ENCODE results near the gene FOXO6. TPM values are rescaled to one million over a fixed set of nuclear protein-coding genes. Genes with fewer than 3 reads are reported as not detected.
"Not testable (repeated sequence)": the region's sequence is repeated elsewhere in the genome, so short reads cannot be mapped to it uniquely, and the experiment has no call there.

The FOXO6 gene
- polyA plus RNA-seq, 2 donors, result 0.15 to 0.28 TPM

GRCh38 chr1:41328001-41328615 is 33.1 kb upstream of the FOXO6 start:
- no peaks in the 10 kb centered on the region for H3K27me3 ChIP-seq (ENCODE audit: control insufficient read depth in 1 of 2, insufficient read depth in 2 of 2, low read length in 2 of 2)
- H3K9me3 ChIP-seq (ENCODE audit: control insufficient read depth in 2 of 2, insufficient read depth in 1 of 2, low read depth in 1 of 2, low read length in 1 of 2), result no peaks in the 10 kb centered on the region
- WGBS, 2 donors, result 66 to 72% methylated on average over 7 of the region's 7 CpGs
- no peaks in the 10 kb centered on the region for H3K4me1 ChIP-seq (ENCODE audit: control insufficient read depth in 2 of 2, insufficient read depth in 2 of 2, low read length in 1 of 2)
- H3K4me3 ChIP-seq (ENCODE audit: low read depth in 1 of 2, low read length in 2 of 2), result no peak overlapping the region
- no peak overlapping the region for H3K27ac ChIP-seq (ENCODE audit: low read depth in 2 of 2, low read length in 1 of 2)
- no peaks in the 10 kb centered on the region for H3K36me3 ChIP-seq (ENCODE audit: control insufficient read depth in 2 of 2, insufficient read depth in 2 of 2, low read length in 1 of 2)

- Histone ChIP-seq H3K36me3 (ENCODE audit: control insufficient read depth in 2 of 2, insufficient read depth in 2 of 2, low read length in 1 of 2) (no peaks in the 10 kb centered on the region), H3K4me1 (ENCODE audit: control insufficient read depth in 2 of 2, insufficient read depth in 2 of 2, low read length in 1 of 2) (no peaks in the 10 kb centered on the region), H3K27me3 (ENCODE audit: control insufficient read depth in 1 of 2, insufficient read depth in 2 of 2, low read length in 2 of 2) (no peaks in the 10 kb centered on the region), H3K4me3 (ENCODE audit: low read depth in 1 of 2, low read length in 2 of 2) (no peak overlapping the region), H3K9me3 (ENCODE audit: control insufficient read depth in 2 of 2, insufficient read depth in 1 of 2, low read depth in 1 of 2, low read length in 1 of 2) (no peaks in the 10 kb centered on the region), H3K27ac (ENCODE audit: low read depth in 2 of 2, low read length in 1 of 2) (no peak overlapping the region)
- 87 to 90% methylated on average over 6 of the region's 6 CpGs for WGBS, 2 donors
Observed at GRCh38 chr1:41328780-41329640, 32.2 kb upstream of the FOXO6 start.

GRCh38 chr1:41329662-41330587 is 31.3 kb upstream of the FOXO6 start:
- Histone ChIP-seq H3K4me3 (ENCODE audit: low read depth in 1 of 2, low read length in 2 of 2) (no peak overlapping the region), H3K27me3 (ENCODE audit: control insufficient read depth in 1 of 2, insufficient read depth in 2 of 2, low read length in 2 of 2) (no peaks in the 10 kb centered on the region), H3K36me3 (ENCODE audit: control insufficient read depth in 2 of 2, insufficient read depth in 2 of 2, low read length in 1 of 2) (no peaks in the 10 kb centered on the region), H3K4me1 (ENCODE audit: control insufficient read depth in 2 of 2, insufficient read depth in 2 of 2, low read length in 1 of 2) (no peaks in the 10 kb centered on the region), H3K9me3 (ENCODE audit: control insufficient read depth in 2 of 2, insufficient read depth in 1 of 2, low read depth in 1 of 2, low read length in 1 of 2) (no peaks in the 10 kb centered on the region), H3K27ac (ENCODE audit: low read depth in 2 of 2, low read length in 1 of 2) (no peak overlapping the region)
- 83 to 89% methylated on average over 11 of the region's 11 CpGs for WGBS, 2 donors

- H3K4me1 ChIP-seq (ENCODE audit: control insufficient read depth in 2 of 2, insufficient read depth in 2 of 2, low read length in 1 of 2), result no peaks in the 10 kb centered on the region
- no peaks in the 10 kb centered on the region for H3K9me3 ChIP-seq (ENCODE audit: control insufficient read depth in 2 of 2, insufficient read depth in 1 of 2, low read depth in 1 of 2, low read length in 1 of 2)
- 72 to 77% methylated on average over 17 of the region's 17 CpGs for WGBS, 2 donors
Observed at GRCh38 chr1:41330588-41331545, 30.4 kb upstream of the FOXO6 start.

GRCh38 chr1:41331546-41331917 is 29.7 kb upstream of the FOXO6 start:
- Histone ChIP-seq H3K9me3 (ENCODE audit: control insufficient read depth in 2 of 2, insufficient read depth in 1 of 2, low read depth in 1 of 2, low read length in 1 of 2) (no peaks in the 10 kb centered on the region), H3K4me3 (ENCODE audit: low read depth in 1 of 2, low read length in 2 of 2) (no peak overlapping the region), H3K27me3 (ENCODE audit: control insufficient read depth in 1 of 2, insufficient read depth in 2 of 2, low read length in 2 of 2) (no peaks in the 10 kb centered on the region), H3K36me3 (ENCODE audit: control insufficient read depth in 2 of 2, insufficient read depth in 2 of 2, low read length in 1 of 2) (no peaks in the 10 kb centered on the region), H3K4me1 (ENCODE audit: control insufficient read depth in 2 of 2, insufficient read depth in 2 of 2, low read length in 1 of 2) (no peaks in the 10 kb centered on the region), H3K27ac (ENCODE audit: low read depth in 2 of 2, low read length in 1 of 2) (no peak overlapping the region)
- WGBS, 2 donors, result 69 to 82% methylated on average over 1 of the region's 1 CpG

More at GRCh38 chr1:41330588-41331545, 30.4 kb upstream of the FOXO6 start:
- Histone ChIP-seq H3K36me3 (ENCODE audit: control insufficient read depth in 2 of 2, insufficient read depth in 2 of 2, low read length in 1 of 2) (no peaks in the 10 kb centered on the region), H3K27ac (ENCODE audit: low read depth in 2 of 2, low read length in 1 of 2) (no peak overlapping the region), H3K27me3 (ENCODE audit: control insufficient read depth in 1 of 2, insufficient read depth in 2 of 2, low read length in 2 of 2) (no peaks in the 10 kb centered on the region), H3K4me3 (ENCODE audit: low read depth in 1 of 2, low read length in 2 of 2) (no peak overlapping the region)

- not testable (repeated sequence) for H3K4me3 ChIP-seq (ENCODE audit: low read depth in 1 of 2, low read length in 2 of 2); H3K36me3 ChIP-seq (ENCODE audit: control insufficient read depth in 2 of 2, insufficient read depth in 2 of 2, low read length in 1 of 2); H3K27me3 ChIP-seq (ENCODE audit: control insufficient read depth in 1 of 2, insufficient read depth in 2 of 2, low read length in 2 of 2); H3K27ac ChIP-seq (ENCODE audit: low read depth in 2 of 2, low read length in 1 of 2); H3K9me3 ChIP-seq (ENCODE audit: control insufficient read depth in 2 of 2, insufficient read depth in 1 of 2, low read depth in 1 of 2, low read length in 1 of 2); H3K4me1 ChIP-seq (ENCODE audit: control insufficient read depth in 2 of 2, insufficient read depth in 2 of 2, low read length in 1 of 2)
- 95 to 97% methylated on average over 6 of the region's 6 CpGs for WGBS, 2 donors
Observed at GRCh38 chr1:41332161-41332560, 29.1 kb upstream of the FOXO6 start.

GRCh38 chr1:41333146-41333784 is 28.0 kb upstream of the FOXO6 start:
- H3K4me1 ChIP-seq (ENCODE audit: control insufficient read depth in 2 of 2, insufficient read depth in 2 of 2, low read length in 1 of 2), result no peaks in the 10 kb centered on the region
- no peak overlapping the region for H3K4me3 ChIP-seq (ENCODE audit: low read depth in 1 of 2, low read length in 2 of 2)
- WGBS, 2 donors, result 57 to 60% methylated on average over 6 of the region's 6 CpGs
- H3K9me3 ChIP-seq (ENCODE audit: control insufficient read depth in 2 of 2, insufficient read depth in 1 of 2, low read depth in 1 of 2, low read length in 1 of 2), result no peaks in the 10 kb centered on the region
- no peaks in the 10 kb centered on the region for H3K36me3 ChIP-seq (ENCODE audit: control insufficient read depth in 2 of 2, insufficient read depth in 2 of 2, low read length in 1 of 2)
- no peaks in the 10 kb centered on the region for H3K27me3 ChIP-seq (ENCODE audit: control insufficient read depth in 1 of 2, insufficient read depth in 2 of 2, low read length in 2 of 2)
- no peak overlapping the region for H3K27ac ChIP-seq (ENCODE audit: low read depth in 2 of 2, low read length in 1 of 2)

GRCh38 chr1:41338820-41339219 is 22.4 kb upstream of the FOXO6 start:
- H3K4me3 ChIP-seq (ENCODE audit: low read depth in 1 of 2, low read length in 2 of 2), result no peak overlapping the region
- WGBS, 2 donors, result 91 to 98% methylated on average over 1 of the region's 1 CpG
- no peaks in the 10 kb centered on the region for H3K27me3 ChIP-seq (ENCODE audit: control insufficient read depth in 1 of 2, insufficient read depth in 2 of 2, low read length in 2 of 2)
- no peaks in the 10 kb centered on the region for H3K36me3 ChIP-seq (ENCODE audit: control insufficient read depth in 2 of 2, insufficient read depth in 2 of 2, low read length in 1 of 2)
- H3K4me1 ChIP-seq (ENCODE audit: control insufficient read depth in 2 of 2, insufficient read depth in 2 of 2, low read length in 1 of 2), result peaks cover 0 to 4% of the 10 kb centered on the region in 2 donors
- H3K27ac ChIP-seq (ENCODE audit: low read depth in 2 of 2, low read length in 1 of 2), result no peak overlapping the region
- H3K9me3 ChIP-seq (ENCODE audit: control insufficient read depth in 2 of 2, insufficient read depth in 1 of 2, low read depth in 1 of 2, low read length in 1 of 2), result no peaks in the 10 kb centered on the region
